NT2/D1 (cell line): ENCODE results near the gene RASGRP2.
A peak's percentile ranks its signal among the peaks of the same experiment; 100 is the strongest.

Experiments used
- DNase-seq: peaks from one replicate; pipeline ENCODE4 v3.0.0-alpha.2; 2011; ENCODE audit warnings: low read depth, low spot score
- H3K27me3 ChIP-seq: 2 replicates; pipeline ENCODE4 v1.6.0; 2011; ENCODE audit warnings: mild to moderate bottlenecking; ENCODE audit not compliant: insufficient read length, insufficient read depth
- H3K36me3 ChIP-seq: 2 replicates; pipeline ENCODE4 v1.6.1; 2011; ENCODE audit warnings: mild to moderate bottlenecking, low read length, mixed read lengths; ENCODE audit not compliant: insufficient read depth, insufficient read length
- H3K4me1 ChIP-seq: 2 replicates; pipeline ENCODE4 v1.5.1; 2011; ENCODE audit not compliant: insufficient read depth, insufficient read length
- H3K4me3 ChIP-seq: 2 replicates; pipeline ENCODE4 v1.5.1; 2011; ENCODE audit warnings: low read depth; ENCODE audit not compliant: insufficient read length
- H3K9ac ChIP-seq: 2 replicates; pipeline ENCODE4 v1.6.0; 2011; ENCODE audit warnings: low read depth; ENCODE audit not compliant: insufficient read length
- H3K9me3 ChIP-seq: 2 replicates; pipeline ENCODE4 v1.5.1; 2011; ENCODE audit warnings: mild to moderate bottlenecking, low read length; ENCODE audit not compliant: insufficient read depth
- SUZ12 ChIP-seq: IDR thresholded peaks from 2 replicates; pipeline ENCODE4 v1.6.1; 2011; ENCODE audit not compliant: insufficient read length, insufficient read depth; ENCODE audit errors: extremely low read depth
- YY1 ChIP-seq: IDR thresholded peaks from 2 replicates; pipeline ENCODE4 v1.6.1; 2011; ENCODE audit not compliant: insufficient read length, insufficient read depth
- ZNF274 ChIP-seq: IDR thresholded peaks from 2 replicates; pipeline ENCODE4 v1.6.1; 2011; ENCODE audit warnings: mild to moderate bottlenecking, low read depth, low read length

The RASGRP2 gene

DNA sequence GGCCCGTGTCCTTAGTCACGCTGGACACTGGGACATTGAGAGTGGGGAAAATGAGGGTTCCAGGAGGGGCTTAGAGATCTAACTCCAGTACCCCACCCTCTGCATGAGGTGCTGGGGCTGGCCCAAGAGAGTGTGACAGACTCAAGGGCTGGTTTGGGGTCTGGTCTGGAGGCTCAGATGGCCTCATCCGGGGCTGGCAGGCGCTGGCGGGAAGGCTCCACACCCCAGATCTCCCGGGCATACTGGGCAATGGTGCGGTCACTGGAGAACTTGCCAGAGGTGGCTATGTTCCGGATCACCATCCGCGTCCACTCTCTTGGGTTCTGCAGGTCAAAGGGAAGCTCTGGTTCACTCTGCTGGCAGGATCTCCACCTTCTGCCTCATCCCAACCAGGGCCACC lies 2.5 kb upstream of the RASGRP2 start:
- Histone ChIP-seq H3K9ac (no peak overlapping the region), H3K4me3 (no peak overlapping the region), H3K9me3 (no peaks in the 10 kb centered on the region), H3K27me3 (peaks cover 45% of the 10 kb centered on the region), H3K36me3 (no peaks in the 10 kb centered on the region), H3K4me1 (peaks cover 26% of the 10 kb centered on the region)
- no peak for DNase-seq
- TF ChIP-seq SUZ12 (no peak), ZNF274 (no peak), YY1 (no peak)

DNA sequence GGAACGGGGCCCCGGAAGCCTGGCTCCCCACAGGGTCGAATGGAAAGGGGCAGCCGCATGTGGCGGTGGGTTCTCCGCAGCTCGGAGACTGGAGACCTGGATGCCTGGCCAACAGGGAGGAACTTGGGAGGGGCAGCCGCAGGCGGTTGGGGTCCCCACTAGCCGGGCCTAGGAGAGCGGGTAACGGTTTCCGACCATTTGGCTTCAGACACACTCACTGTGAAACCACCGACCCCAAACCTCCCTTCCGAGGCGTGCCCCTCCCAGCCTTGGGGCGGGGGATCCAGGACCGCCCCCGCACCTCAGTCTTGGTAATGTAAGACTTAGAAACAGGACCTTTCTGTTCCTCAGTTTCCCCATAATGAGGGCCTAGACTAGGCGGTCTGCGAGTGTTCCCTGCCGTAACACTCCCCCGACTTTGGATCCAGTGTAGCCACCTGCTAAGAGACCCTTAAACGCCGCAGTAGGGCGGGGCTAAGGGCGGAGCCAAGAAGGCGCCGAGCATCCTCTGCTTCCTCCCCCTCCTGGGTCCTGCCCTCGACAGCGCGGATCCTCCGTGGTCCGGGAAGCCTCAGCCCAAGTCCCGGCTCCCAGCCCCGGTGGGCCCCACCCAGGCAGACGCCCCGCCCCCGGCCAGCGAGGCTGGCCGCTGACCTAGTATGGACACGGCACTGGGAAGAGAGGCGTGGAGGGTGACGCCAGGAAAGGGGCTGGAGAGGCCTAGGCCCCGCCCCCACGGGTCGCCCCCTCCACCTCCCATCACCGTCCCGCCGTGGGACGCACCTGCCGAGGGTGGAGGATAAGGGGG lies 1.8 kb upstream of the RASGRP2 start:
- Histone ChIP-seq H3K27me3 (peaks cover 52% of the 10 kb centered on the region), H3K4me3 (peak overlapping the region; percentile 53), H3K9me3 (no peaks in the 10 kb centered on the region), H3K36me3 (no peaks in the 10 kb centered on the region), H3K4me1 (peaks cover 31% of the 10 kb centered on the region), H3K9ac (peak overlapping the region; percentile 76)
- DNase-seq, result no peak
- TF ChIP-seq ZNF274 (no peak), SUZ12 (no peak), YY1 (no peak)

DNA sequence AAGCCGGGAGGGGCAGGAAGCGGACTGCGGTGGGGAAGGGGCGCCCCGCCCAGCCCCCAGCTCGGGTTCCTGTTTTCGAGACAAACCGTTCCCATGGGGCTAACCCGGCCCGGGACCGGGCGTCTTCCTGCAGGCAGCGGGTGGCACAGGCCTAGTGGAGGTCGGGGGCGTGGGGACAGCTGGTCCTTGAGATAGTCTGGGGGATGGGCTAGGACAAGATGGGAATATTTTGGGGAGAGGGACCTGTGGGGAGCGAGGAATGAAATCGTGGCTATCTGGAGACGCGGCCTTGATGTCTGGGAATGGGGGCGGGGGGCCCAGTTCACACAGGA lies 1.2 kb upstream of the RASGRP2 start:
- Histone ChIP-seq H3K9me3 (no peaks in the 10 kb centered on the region), H3K27me3 (peaks cover 58% of the 10 kb centered on the region), H3K9ac (peak overlapping the region; percentile 76), H3K36me3 (no peaks in the 10 kb centered on the region), H3K4me3 (peak overlapping the region; percentile 53), H3K4me1 (peaks cover 29% of the 10 kb centered on the region)
- no peak for DNase-seq
- TF ChIP-seq SUZ12, result no peak
- TF ChIP-seq YY1, result no peak
- TF ChIP-seq ZNF274, result no peak

DNA sequence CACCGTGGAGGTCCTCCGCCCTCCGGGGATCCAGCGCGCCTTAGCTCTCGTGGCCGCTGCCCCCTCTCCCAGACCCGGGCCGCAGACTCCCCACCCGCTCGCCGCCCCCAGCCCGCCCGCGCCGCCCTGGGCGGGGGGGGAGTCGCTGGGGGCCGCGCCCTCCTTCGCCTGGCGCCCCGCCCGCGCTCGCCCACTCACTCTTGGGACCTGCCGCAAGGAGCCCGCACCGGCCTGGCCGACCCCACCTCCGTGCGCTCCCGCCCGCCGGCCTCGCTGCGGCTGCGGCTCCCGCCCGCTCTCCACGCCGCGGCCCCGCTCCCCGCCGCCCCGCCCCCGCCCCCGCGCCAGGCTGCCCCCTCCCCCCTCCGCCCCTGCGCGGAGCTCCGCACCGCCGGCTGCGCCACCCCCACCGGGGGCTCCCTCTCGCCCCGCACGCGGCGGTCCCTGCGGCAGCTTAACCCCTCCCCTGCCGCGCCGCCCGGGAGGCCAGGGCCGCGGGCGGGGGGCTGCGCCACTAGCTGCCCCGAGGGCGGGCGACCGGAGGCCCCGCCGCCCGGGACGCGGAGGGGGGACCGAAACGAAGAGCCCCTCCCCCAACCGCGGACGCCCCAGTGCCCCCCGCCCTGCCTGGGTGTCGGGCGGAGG lies 724 bp upstream of the RASGRP2 start:
- Histone ChIP-seq H3K4me3 (peak overlapping the region; percentile 53), H3K36me3 (no peaks in the 10 kb centered on the region), H3K4me1 (peaks cover 34% of the 10 kb centered on the region), H3K9me3 (no peaks in the 10 kb centered on the region), H3K27me3 (peaks cover 59% of the 10 kb centered on the region), H3K9ac (peak overlapping the region; percentile 76)
- TF ChIP-seq SUZ12 (no peak), YY1 (no peak), ZNF274 (no peak)
- DNase-seq, result no peak

DNA sequence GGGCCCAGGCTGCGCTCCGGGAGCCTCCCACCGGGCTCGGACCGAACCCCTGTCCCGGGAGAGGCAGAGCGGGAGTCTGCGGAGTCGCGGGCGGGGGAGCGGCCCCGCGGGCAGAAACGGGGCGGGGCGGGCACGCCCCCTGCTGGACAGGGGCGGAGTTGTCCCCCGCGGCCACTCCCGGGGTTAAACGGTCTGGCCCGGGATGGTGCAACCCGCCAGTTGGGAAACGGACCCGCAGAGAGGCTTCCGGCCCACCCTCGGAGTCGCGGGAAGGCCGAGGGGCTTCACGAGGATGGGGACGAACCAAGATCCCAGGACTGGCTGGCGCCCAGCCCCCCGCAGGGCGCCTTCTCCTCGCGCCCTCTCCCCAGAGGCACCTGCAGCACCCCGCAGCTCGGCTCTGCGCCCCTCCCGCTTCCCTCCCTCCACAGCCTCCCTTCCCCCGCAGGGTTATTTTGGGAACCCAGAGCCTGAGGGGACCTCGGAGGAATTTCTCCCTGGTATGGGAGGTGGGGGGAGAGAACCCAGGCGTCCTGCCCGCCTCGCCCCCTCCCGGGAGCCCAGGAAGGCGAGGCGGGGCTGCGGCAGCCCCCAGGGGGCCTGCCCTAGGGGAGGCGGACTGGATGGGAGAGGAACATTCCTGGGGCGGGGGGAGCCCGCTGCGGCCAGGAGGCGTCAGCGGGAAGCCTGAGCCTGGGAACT lies 902 bp downstream of the RASGRP2 start:
- TF ChIP-seq SUZ12, result no peak
- TF ChIP-seq YY1, result no peak
- TF ChIP-seq ZNF274, result no peak
- no peak for DNase-seq
- H3K27me3 ChIP-seq, result peaks cover 59% of the 10 kb centered on the region
- H3K36me3 ChIP-seq, result no peaks in the 10 kb centered on the region
- no peaks in the 10 kb centered on the region for H3K9me3 ChIP-seq
- H3K4me3 ChIP-seq, result peak overlapping the region; percentile 62
- H3K9ac ChIP-seq, result peak overlapping the region; percentile 89
- peaks cover 41% of the 10 kb centered on the region for H3K4me1 ChIP-seq

DNA sequence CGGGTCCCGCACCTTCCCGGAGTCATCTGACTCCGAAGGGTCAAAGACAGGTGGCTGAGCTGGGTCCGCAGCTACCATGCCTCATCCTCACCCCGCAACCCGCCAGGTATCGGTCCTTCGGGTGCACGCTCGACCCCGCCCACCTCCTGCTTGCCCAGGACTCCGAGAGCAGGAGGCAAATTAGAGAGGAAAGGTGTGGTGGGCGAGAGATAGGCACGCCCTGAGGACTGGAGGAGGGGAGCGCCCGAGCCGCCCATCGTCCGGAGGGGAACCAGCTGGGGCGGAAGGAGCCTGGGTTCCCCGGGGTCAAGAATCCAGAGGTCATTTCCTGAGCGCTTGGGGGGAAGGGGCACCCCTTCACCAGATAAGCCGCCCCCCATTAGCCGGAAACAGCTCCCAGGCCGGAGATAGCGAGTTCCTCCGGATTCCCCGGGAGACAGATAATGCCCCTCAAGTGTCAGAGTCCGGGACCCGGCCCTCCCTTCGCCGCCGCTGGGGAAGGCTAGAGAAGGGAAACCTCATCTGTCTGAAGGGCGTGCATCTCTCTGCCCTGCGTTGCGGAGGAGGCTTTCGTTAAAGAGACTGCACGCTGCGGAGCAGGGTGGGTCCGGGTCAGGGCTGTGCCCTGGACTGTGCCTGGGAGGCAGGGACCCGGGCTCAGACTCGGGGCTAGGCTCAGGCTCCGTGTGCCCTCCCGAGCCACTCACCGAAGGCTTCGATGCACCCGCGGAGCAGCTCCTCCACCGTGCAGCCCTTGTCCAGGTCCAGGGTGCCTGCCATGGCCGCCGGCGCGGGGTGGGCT lies 1.7 kb downstream of the RASGRP2 start:
- no peak for DNase-seq
- Histone ChIP-seq H3K27me3 (peaks cover 59% of the 10 kb centered on the region), H3K9ac (peak overlapping the region; percentile 89), H3K4me3 (peak overlapping the region; percentile 62), H3K9me3 (no peaks in the 10 kb centered on the region), H3K4me1 (peaks cover 41% of the 10 kb centered on the region), H3K36me3 (no peaks in the 10 kb centered on the region)
- TF ChIP-seq SUZ12, result no peak
- TF ChIP-seq ZNF274, result no peak
